Measurements from ENCODE around the gene TSPAN5. TPM values are rescaled to one million over a fixed set of nuclear protein-coding genes. Genes with fewer than 3 reads are reported as not detected.
A peak's percentile ranks its signal among the peaks of the same experiment; 100 is the strongest.

Gene TSPAN5
- total RNA-seq, 4 donors from 2014 or later = 25.5 to 41.5 (median 36.5) TPM

DNA sequence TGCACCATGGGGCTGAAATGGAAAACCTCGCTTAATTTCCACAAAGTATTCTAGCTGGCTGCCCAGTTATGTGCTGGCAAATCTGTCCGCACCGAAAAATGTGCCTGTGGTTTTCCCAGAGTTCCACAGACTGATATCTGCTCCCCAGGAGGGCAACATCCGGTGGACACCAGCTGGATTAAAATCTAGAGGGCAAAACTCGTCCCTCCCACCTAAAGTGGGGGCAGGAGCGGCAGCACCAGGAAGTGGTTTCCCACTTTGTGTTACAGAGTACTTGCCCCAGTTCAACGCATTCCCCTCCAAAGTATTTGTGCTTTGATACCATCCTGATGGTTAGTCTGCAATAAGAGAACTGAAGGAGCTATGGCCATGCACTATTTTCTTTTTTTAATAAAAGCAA, 187.6 kb downstream of the TSPAN5 start:
- intact Hi-C loops (cut with DNase I; ENCODE audit: low total_unique reads) = no loop called here
- WGBS, 2 donors = 80 to 88% methylated on average over 7 of the region's 7 CpGs

DNA sequence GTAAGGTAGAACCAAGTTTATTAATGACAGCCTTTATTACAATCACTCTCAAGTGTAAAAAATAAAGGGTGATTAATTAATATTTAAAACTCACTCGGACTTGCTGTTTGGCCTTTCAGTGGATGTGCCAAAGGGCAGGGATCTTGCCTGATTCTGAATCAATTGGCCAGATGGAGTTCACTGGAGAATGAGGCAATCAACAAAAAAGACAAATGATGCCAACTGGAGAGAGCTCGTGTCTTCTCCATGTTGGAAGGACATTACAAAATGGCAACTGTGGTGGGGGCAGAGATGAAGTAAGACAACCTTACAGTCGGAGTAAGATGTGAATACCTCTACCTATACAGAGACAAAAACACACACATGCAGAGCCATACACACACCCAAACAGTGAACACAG, 188.0 kb downstream of the TSPAN5 start:
- peak in 1 of 2 donors; percentile 50 for DNase-seq (ENCODE audit: low spot score in 2 of 2)
- H3K4me3 ChIP-seq (ENCODE audit: low read depth, poor library complexity, severe bottlenecking) = no peak overlapping the region
- TF ChIP-seq, protein P1, sequence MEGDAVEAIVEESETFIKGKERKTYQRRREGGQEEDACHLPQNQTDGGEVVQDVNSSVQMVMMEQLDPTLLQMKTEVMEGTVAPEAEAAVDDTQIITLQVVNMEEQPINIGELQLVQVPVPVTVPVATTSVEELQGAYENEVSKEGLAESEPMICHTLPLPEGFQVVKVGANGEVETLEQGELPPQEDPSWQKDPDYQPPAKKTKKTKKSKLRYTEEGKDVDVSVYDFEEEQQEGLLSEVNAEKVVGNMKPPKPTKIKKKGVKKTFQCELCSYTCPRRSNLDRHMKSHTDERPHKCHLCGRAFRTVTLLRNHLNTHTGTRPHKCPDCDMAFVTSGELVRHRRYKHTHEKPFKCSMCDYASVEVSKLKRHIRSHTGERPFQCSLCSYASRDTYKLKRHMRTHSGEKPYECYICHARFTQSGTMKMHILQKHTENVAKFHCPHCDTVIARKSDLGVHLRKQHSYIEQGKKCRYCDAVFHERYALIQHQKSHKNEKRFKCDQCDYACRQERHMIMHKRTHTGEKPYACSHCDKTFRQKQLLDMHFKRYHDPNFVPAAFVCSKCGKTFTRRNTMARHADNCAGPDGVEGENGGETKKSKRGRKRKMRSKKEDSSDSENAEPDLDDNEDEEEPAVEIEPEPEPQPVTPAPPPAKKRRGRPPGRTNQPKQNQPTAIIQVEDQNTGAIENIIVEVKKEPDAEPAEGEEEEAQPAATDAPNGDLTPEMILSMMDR (IDR thresholded peaks at IDR 0.05) = no peak
- no peak for TF ChIP-seq POLR2A (IDR thresholded peaks at IDR 0.05)
- intact Hi-C loops (cut with DNase I; ENCODE audit: low total_unique reads) = no loop called here
- WGBS, 2 donors = 74 to 82% methylated on average over 3 of the region's 3 CpGs

More for the DNA sequence above, 187.6 kb downstream of the TSPAN5 start:
- H3K4me3 ChIP-seq (ENCODE audit: low read depth, poor library complexity, severe bottlenecking) = no peak overlapping the region
- TF ChIP-seq POLR2A (IDR thresholded peaks at IDR 0.05) = no peak
- TF ChIP-seq, protein P1 (IDR thresholded peaks at IDR 0.05) = no peak
- DNase-seq (ENCODE audit: low spot score in 2 of 2) = peak in 1 of 2 donors; percentile 31

DNA sequence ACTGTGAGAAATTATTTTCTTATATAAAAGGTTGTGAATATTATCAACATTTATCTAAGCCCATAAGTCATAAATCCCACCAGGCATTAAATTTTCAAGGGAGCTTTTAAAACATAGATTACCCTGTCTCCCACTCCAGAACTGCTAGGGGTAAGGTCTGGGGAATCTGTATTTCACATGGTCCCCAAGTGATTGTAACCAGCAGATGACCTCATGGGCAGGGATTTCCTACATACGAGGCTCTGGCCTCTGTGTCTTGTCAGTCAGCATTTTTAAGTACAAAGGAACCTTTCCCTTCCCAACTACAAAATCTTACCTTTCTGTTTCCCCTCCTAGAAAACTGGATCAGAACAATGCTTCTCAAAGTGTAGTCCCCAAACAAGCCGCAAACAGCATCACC, 188.6 kb downstream of the TSPAN5 start:
- TF ChIP-seq, protein P1 (IDR thresholded peaks at IDR 0.05) = no peak
- TF ChIP-seq POLR2A (IDR thresholded peaks at IDR 0.05) = no peak
- DNase-seq (ENCODE audit: low spot score in 2 of 2) = no peak
- H3K4me3 ChIP-seq (ENCODE audit: low read depth, poor library complexity, severe bottlenecking) = no peak overlapping the region
- WGBS, 2 donors = 65 to 72% methylated on average over 2 of the region's 2 CpGs
- intact Hi-C loops (cut with DNase I; ENCODE audit: low total_unique reads) = loop anchor here (10.0 kb wide), 1 partner anchor 585 kb away; no protein-coding TSS in a partner anchor

DNA sequence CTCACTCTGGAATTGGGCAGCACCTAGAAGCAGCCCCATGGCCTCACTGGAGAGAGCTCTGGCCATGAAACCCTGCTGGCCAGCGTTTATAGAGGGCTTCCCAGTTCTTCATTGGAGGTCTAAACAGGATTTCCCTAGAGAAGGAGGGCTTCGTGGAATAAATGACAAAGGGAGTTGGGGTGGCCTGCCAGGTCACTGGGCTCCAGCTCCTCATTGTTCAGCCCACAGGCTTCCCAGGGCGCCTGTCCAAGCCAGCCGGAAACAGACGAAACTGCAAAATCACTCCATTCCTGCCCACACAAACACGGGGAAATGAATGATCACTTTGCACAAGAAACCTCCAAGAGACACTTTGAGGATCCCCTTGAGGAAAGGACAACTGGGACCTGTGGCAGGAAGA, 189.7 kb downstream of the TSPAN5 start:
- intact Hi-C loops (cut with DNase I; ENCODE audit: low total_unique reads) = loop anchor here (10.0 kb wide), 1 partner anchor 586 kb away; no protein-coding TSS in a partner anchor

DNA sequence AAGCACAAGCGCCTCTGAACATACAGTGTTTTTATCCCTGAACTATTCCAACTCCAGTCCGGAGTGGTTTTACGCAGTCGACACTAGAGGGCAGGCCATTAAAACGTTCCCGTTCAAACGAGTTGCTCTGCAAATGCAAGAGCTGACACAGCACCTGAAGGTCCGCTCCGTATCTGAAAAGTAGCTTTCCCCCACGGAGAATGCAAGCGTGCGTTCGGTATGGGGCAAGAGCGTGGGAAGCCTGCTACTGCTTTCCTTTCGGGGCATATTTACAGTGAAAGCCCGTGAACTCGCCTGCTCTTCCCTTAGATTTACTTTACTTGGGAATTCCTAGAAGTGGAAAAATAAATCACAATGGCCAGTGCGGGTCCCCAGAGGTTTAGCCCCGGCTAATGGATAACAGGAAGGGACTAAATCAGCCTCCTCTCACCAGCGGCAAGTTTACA, 190.8 kb downstream of the TSPAN5 start:
- 2 to 5% methylated on average over 20 of the region's 20 CpGs for WGBS, 2 donors
- intact Hi-C loops (cut with DNase I; ENCODE audit: low total_unique reads) = loop anchor here (10.0 kb wide), 1 partner anchor 587 kb away; no protein-coding TSS in a partner anchor
- H3K4me3 ChIP-seq (ENCODE audit: low read depth, poor library complexity, severe bottlenecking) = no peak overlapping the region
- peak; percentile 73 to 93 for DNase-seq (ENCODE audit: low spot score in 2 of 2)
- TF ChIP-seq POLR2A (IDR thresholded peaks at IDR 0.05) = no peak
- TF ChIP-seq, protein P1 (IDR thresholded peaks at IDR 0.05) = peak in 1 of 3 donors; percentile 13

More for the DNA sequence above, 189.7 kb downstream of the TSPAN5 start:
- DNase-seq (ENCODE audit: low spot score in 2 of 2) = peak in 1 of 2 donors; percentile 84
- TF ChIP-seq, protein P1 (IDR thresholded peaks at IDR 0.05) = no peak
- no peak for TF ChIP-seq POLR2A (IDR thresholded peaks at IDR 0.05)
- no peak overlapping the region for H3K4me3 ChIP-seq (ENCODE audit: low read depth, poor library complexity, severe bottlenecking)
- 26 to 40% methylated on average over 6 of the region's 6 CpGs for WGBS, 2 donors

Data from lower leg skin (tissue), 4 donors.